ENCODE results near the gene ONECUT2.

DNA sequence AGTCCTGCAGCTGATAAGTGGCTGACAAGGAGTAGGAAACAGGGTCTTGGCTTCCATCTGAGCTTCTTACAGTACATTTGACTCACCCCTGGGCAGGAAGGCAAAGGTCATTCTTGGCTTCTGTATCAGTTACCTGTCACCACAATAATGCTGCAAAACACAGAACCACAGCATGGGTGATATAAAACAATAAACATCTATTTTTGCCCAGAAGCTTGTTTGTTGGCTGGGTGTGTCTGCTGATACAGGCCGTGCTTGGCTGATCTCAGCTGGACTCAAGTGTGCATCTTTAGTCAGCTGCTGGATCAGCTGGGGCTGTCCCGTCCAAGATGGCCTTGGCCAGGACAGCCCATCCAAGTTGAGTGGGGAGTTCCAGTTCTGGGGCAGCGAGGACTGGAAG, 34.7 kb downstream of the ONECUT2 start:
- TF ChIP-seq, protein P1, sequence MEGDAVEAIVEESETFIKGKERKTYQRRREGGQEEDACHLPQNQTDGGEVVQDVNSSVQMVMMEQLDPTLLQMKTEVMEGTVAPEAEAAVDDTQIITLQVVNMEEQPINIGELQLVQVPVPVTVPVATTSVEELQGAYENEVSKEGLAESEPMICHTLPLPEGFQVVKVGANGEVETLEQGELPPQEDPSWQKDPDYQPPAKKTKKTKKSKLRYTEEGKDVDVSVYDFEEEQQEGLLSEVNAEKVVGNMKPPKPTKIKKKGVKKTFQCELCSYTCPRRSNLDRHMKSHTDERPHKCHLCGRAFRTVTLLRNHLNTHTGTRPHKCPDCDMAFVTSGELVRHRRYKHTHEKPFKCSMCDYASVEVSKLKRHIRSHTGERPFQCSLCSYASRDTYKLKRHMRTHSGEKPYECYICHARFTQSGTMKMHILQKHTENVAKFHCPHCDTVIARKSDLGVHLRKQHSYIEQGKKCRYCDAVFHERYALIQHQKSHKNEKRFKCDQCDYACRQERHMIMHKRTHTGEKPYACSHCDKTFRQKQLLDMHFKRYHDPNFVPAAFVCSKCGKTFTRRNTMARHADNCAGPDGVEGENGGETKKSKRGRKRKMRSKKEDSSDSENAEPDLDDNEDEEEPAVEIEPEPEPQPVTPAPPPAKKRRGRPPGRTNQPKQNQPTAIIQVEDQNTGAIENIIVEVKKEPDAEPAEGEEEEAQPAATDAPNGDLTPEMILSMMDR (IDR thresholded peaks at IDR 0.05; ENCODE audit: low read depth, low read length, missing input control) = no peak
- TF ChIP-seq TAF1 (conservative IDR thresholded peaks at IDR 0.05) (no peak), EGR1 (IDR thresholded peaks at IDR 0.05; ENCODE audit: low read depth in 2 of 2) (no peak), RAD21 (IDR thresholded peaks at IDR 0.05) (no peak), YY1 (IDR thresholded peaks at IDR 0.05) (no peak)
- TF ChIP-seq, protein P2, sequence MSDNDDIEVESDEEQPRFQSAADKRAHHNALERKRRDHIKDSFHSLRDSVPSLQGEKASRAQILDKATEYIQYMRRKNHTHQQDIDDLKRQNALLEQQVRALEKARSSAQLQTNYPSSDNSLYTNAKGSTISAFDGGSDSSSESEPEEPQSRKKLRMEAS (IDR thresholded peaks at IDR 0.05) = no peak
